GM21423 (cell line): ENCODE data around the gene SPATS2.

ENCODE experiments used
- ATAC-seq: cut with Tn5 transposase; IDR thresholded peaks from one replicate; pipeline ENCODE4 v1.9.1; 2021; ENCODE audit warnings: mild to moderate bottlenecking, moderate library complexity; ENCODE audit not compliant: unreplicated experiment

The SPATS2 gene

GRCh38 chr12:49552014-49552413 is 184.8 kb downstream of the SPATS2 start:
- ATAC-seq, result no peak

- ATAC-seq, result no peak
These were observed 185.2 kb downstream of the SPATS2 start for GRCh38 chr12:49552425-49552824.

- no peak for ATAC-seq
These were observed 185.6 kb downstream of the SPATS2 start for GRCh38 chr12:49552899-49553298.

- no peak for ATAC-seq
These were observed 186.3 kb downstream of the SPATS2 start for GRCh38 chr12:49553512-49554088.

- no peak for ATAC-seq
These were observed 187.0 kb downstream of the SPATS2 start for GRCh38 chr12:49554266-49554665.

- ATAC-seq, result no peak
These were observed 188.5 kb downstream of the SPATS2 start for GRCh38 chr12:49555631-49556390.

- ATAC-seq, result no peak
These were observed 189.3 kb downstream of the SPATS2 start for GRCh38 chr12:49556391-49557186.

- no peak for ATAC-seq
These were observed 190.1 kb downstream of the SPATS2 start for GRCh38 chr12:49557187-49557916.

GRCh38 chr12:49557917-49558215 is 190.6 kb downstream of the SPATS2 start:
- ATAC-seq, result no peak

- ATAC-seq, result no peak
These were observed 191.3 kb downstream of the SPATS2 start for GRCh38 chr12:49558526-49558925.

GRCh38 chr12:49559011-49559675 is 191.9 kb downstream of the SPATS2 start:
- no peak for ATAC-seq

- no peak for ATAC-seq
These were observed 193.4 kb downstream of the SPATS2 start for GRCh38 chr12:49560695-49561094.

- ATAC-seq, result no peak
These were observed 195.0 kb downstream of the SPATS2 start for GRCh38 chr12:49562233-49562632.

- ATAC-seq, result no peak
These were observed 195.6 kb downstream of the SPATS2 start for GRCh38 chr12:49562831-49563230.

GRCh38 chr12:49563951-49564685 is 196.9 kb downstream of the SPATS2 start:
- ATAC-seq, result no peak

- ATAC-seq, result no peak
These were observed 197.6 kb downstream of the SPATS2 start for GRCh38 chr12:49564686-49565405.

GRCh38 chr12:49565406-49566265 is 198.4 kb downstream of the SPATS2 start:
- ATAC-seq, result no peak

- ATAC-seq, result no peak
These were observed 199.1 kb downstream of the SPATS2 start for GRCh38 chr12:49566361-49566760.

GRCh38 chr12:49567302-49567610 is 200.0 kb downstream of the SPATS2 start:
- no peak for ATAC-seq
